Body of pancreas (tissue), 4 donors: ENCODE results near the gene RPA1. TPM values are rescaled to one million over a fixed set of nuclear protein-coding genes. Genes with fewer than 3 reads are reported as not detected.
A peak's percentile ranks its signal among the peaks of the same experiment; 100 is the strongest.
"Not testable (repeated sequence)": the region's sequence is repeated elsewhere in the genome, so short reads cannot be mapped to it uniquely, and the experiment has no call there.

Source experiments
- ATAC-seq: fragments of 150-250 bp; one replicate; pipeline ENCODE4 v1.9.1; 2016
- DNase-seq, 4 donors: peaks; one replicate each; pipeline ENCODE4 v3.0.0-alpha.2; 2019
- H3K27ac ChIP-seq, 4 donors: fragments of 200-600 bp; sonication (generic); 1 replicate in 3 of 4; 2 replicates in 1 of 4; pipeline versions ENCODE4 v1.5.1 to v1.6.1; 2016 to 2019; ENCODE audit warnings: mild to moderate bottlenecking in 1 of 4, mixed read lengths in 1 of 4, moderate library complexity in 1 of 4
- H3K27me3 ChIP-seq, 2 donors: fragments of 200-600 bp; sonication (generic); one replicate each; pipeline ENCODE4 v1.6.0; 2016; ENCODE audit warnings: mild to moderate bottlenecking in 1 of 2
- H3K36me3 ChIP-seq, 2 donors: fragments of 200-600 bp; sonication (generic); replicated peaks in 1 of 2; 2 replicates each; pipeline ENCODE4 v1.5.1; 2016; ENCODE audit warnings: low read depth in 2 of 2; ENCODE audit not compliant: insufficient read depth in 1 of 2
- H3K4me1 ChIP-seq: fragments of 200-600 bp; sonication (generic); one replicate; pipeline ENCODE4 v1.6.0; 2016
- H3K4me3 ChIP-seq, 2 donors: fragments of 200-600 bp; sonication (generic); 1 replicate in 1 of 2; 2 replicates in 1 of 2; pipeline ENCODE4 v1.5.1; 2016 to 2019
- H3K9me3 ChIP-seq, 3 donors: fragments of 200-600 bp; sonication (generic); 1 replicate in 2 of 3; 2 replicates in 1 of 3; pipeline ENCODE4 v1.5.1; 2016
- POLR2A ChIP-seq, 3 donors: fragments of 450-650 bp; IDR thresholded peaks; one replicate each; pipeline ENCODE4 v1.6.1; 2016; ENCODE audit warnings: antibody characterized with exemption in 3 of 3, mild to moderate bottlenecking in 2 of 3
- WGBS, 2 donors: methylation state at CpG; one replicate each; pipeline ENCODE4 v1.1.5; 2017; 5-methylcytosine and 5-hydroxymethylcytosine counted together
- intact Hi-C: fragments of 100-400 bp; cut with DNase I; formaldehyde crosslinking; loops from one replicate; pipeline ENCODE4 v1.15.1; 2023
- total RNA-seq, 2 donors: library from RNA; depleted of rRNA; stranded (reverse); fragments of >200 nt; gene quantifications; one replicate each; pipeline ENCODE4 v1.1.0, GENCODE V29; 2016
- TF ChIP-seq, protein P1 (sequence below), 7 experiments: fragments of 450-650 bp in 4 of 7; fragments of 200-600 bp in 3 of 7; sonication (generic) in 3 of 7; IDR thresholded peaks; one replicate each; pipeline ENCODE4 v1.5.1; 2016 to 2019; ENCODE audit warnings: antibody characterized with exemption in 7 of 7

The RPA1 gene
- total RNA-seq, 2 donors from 2014 or later, result 8.9 to 11.9 TPM

- TF ChIP-seq POLR2A (IDR thresholded peaks at IDR 0.05), result no peak
- TF ChIP-seq, protein P1, sequence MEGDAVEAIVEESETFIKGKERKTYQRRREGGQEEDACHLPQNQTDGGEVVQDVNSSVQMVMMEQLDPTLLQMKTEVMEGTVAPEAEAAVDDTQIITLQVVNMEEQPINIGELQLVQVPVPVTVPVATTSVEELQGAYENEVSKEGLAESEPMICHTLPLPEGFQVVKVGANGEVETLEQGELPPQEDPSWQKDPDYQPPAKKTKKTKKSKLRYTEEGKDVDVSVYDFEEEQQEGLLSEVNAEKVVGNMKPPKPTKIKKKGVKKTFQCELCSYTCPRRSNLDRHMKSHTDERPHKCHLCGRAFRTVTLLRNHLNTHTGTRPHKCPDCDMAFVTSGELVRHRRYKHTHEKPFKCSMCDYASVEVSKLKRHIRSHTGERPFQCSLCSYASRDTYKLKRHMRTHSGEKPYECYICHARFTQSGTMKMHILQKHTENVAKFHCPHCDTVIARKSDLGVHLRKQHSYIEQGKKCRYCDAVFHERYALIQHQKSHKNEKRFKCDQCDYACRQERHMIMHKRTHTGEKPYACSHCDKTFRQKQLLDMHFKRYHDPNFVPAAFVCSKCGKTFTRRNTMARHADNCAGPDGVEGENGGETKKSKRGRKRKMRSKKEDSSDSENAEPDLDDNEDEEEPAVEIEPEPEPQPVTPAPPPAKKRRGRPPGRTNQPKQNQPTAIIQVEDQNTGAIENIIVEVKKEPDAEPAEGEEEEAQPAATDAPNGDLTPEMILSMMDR (IDR thresholded peaks at IDR 0.05), result no peak
- Histone ChIP-seq H3K4me1 (no peaks in the 10 kb centered on the region), H3K27ac (no peak overlapping the region), H3K36me3 (peaks cover 0 to 4% of the 10 kb centered on the region in 2 donors), H3K9me3 (no peaks in the 10 kb centered on the region), H3K27me3 (no peaks in the 10 kb centered on the region), H3K4me3 (no peak overlapping the region)
- ATAC-seq (no peak), DNase-seq (no peak)
- 36 to 40% methylated on average over 2 of the region's 2 CpGs for WGBS, 2 donors
- intact Hi-C loops, result no loop called here
Observed at GRCh38 chr17:1808644-1809043, 21.2 kb upstream of the RPA1 start.

- intact Hi-C loops, ATAC-seq, H3K9me3 ChIP-seq, H3K27me3 ChIP-seq, H3K4me1 ChIP-seq, DNase-seq, H3K4me3 ChIP-seq, H3K27ac ChIP-seq, H3K36me3 ChIP-seq: not testable (repeated sequence)
- WGBS, 2 donors, result 94 to 97% methylated on average over 8 of the region's 8 CpGs
Observed at GRCh38 chr17:1809815-1810214, 20.0 kb upstream of the RPA1 start.

DNA sequence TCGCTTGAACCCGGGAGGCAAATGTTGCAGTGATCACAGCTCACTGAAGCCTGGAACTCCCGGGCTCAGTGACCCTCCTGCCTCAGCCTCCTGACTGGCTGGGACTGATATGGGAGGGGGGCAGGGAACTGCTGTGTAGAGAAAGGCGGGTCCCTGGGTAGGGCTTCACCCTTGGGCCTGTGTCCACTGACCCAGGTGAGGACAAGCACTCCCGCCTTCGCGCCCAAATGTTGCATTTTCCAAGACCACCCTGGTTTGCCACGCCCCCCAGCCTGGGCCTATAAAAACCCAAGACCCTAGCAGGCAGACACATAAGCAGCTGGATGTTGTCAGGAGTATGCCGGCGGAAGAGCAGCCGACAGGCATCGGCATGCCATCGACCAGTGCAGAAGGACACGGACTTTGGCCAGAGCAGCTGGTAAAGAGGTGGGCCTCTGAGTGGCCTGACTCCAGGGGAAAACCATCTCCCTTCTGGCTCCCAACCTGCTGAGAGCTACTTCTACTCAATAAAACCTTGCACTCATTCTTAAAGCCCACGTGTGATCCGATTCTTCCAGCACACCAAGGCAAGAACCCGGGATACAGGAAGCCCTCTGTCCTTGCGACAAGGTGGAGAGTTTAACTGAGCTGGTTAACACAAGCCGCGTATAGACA, 19.2 kb upstream of the RPA1 start:
- 85 to 88% methylated on average over 20 of the region's 20 CpGs for WGBS, 2 donors
- H3K9me3 ChIP-seq, result no peaks in the 10 kb centered on the region
- TF ChIP-seq, protein P1 (IDR thresholded peaks at IDR 0.05), result no peak
- TF ChIP-seq POLR2A (IDR thresholded peaks at IDR 0.05), result no peak
- H3K36me3 ChIP-seq, result peaks cover 0 to 4% of the 10 kb centered on the region in 2 donors
- no peaks in the 10 kb centered on the region for H3K4me1 ChIP-seq
- no peak overlapping the region for H3K27ac ChIP-seq
- H3K4me3 ChIP-seq, result no peak overlapping the region
- ATAC-seq (no peak), DNase-seq (no peak)
- H3K27me3 ChIP-seq, result no peaks in the 10 kb centered on the region
- intact Hi-C loops, result no loop called here

GRCh38 chr17:1813088-1813487, 16.7 kb upstream of the RPA1 start:
- no peaks in the 10 kb centered on the region for H3K4me1 ChIP-seq
- 80% methylated on average over 5 of the region's 5 CpGs for WGBS, 2 donors
- intact Hi-C loops, result no loop called here
- H3K9me3 ChIP-seq, result no peaks in the 10 kb centered on the region
- TF ChIP-seq, protein P1 (IDR thresholded peaks at IDR 0.05), result no peak
- no peak for TF ChIP-seq POLR2A (IDR thresholded peaks at IDR 0.05)
- no peak overlapping the region for H3K4me3 ChIP-seq
- no peaks in the 10 kb centered on the region for H3K27me3 ChIP-seq
- no peak overlapping the region for H3K27ac ChIP-seq
- no peak for DNase-seq
- ATAC-seq, result no peak
- H3K36me3 ChIP-seq, result peaks cover 0 to 4% of the 10 kb centered on the region in 2 donors

DNA sequence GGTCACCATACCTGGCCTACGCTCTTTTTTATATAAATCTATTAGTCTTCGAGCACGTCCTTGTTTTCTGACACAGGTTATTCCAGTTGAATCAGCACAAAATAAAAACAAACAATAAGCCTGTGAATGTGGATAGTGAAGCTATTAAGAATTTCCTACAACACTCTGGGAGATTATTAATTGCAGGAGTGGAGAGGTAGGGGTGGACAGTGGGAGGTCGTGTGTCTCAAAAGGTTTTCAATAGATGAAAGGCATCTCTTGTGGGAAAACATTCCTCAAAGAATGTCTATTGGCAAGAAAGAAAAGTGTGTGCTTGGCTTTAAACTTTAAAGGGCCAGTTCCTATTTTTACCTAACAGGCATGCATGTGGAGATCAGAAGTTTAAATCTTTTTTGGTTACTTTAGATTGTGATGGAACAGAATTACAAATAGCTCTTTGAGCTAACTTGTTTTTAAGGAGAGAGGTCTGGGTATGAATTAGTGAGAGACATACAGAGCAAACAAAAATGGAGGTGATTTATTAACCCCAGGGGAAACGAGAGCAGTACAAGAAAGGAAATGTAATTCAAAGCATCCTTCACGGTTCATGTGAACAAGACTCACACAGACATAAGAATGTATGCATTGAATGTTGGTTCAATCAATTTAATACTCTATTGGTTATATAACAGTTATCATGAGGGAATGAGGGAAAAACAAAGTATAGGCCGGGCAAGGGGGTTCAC, 9.1 kb upstream of the RPA1 start:
- H3K27ac ChIP-seq, result peak overlapping the region in 3 of 4 donors; percentile 11 to 40 (median 39)
- no peaks in the 10 kb centered on the region for H3K27me3 ChIP-seq
- H3K4me3 ChIP-seq, result no peak overlapping the region
- no peaks in the 10 kb centered on the region for H3K9me3 ChIP-seq
- no peak for DNase-seq
- H3K36me3 ChIP-seq, result peaks cover 0 to 2% of the 10 kb centered on the region in 2 donors
- H3K4me1 ChIP-seq, result peaks cover 8% of the 10 kb centered on the region
- intact Hi-C loops, result no loop called here
- peak; percentile 50 for ATAC-seq
- WGBS, 2 donors, result 54 to 63% methylated on average over 7 of the region's 7 CpGs
- no peak for TF ChIP-seq POLR2A (IDR thresholded peaks at IDR 0.05)
- TF ChIP-seq, protein P1 (IDR thresholded peaks at IDR 0.05), result no peak
